ENCODE data around the gene THADA.

The THADA gene

DNA sequence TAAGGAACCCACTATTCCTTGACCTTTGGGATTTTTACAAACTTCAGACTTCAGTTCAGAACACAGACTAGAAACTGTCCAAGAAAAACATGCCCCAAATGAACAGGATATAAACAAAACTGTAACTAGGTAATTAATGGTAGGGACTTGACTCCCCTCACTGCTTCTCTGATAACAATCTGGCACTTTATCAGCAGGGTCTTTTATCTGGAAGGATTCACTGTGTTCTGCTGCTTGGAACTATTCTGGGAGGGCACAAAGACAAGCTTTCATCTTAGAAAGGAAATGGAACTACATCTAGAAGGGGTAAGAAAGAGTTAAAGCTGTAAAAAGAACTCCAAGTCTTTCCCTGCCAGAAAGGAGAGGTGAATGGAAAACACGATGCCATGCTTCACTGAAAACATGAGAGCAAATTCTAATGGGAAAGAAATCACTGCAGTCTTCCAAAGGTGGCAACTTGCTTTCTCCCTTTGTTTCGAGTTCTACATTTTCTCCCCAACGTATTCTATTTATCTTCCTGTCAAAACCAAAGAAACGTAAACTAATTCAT is 181.2 kb downstream of the THADA start:
- H3K9me3 ChIP-seq (ENCODE audit: control insufficient read depth, insufficient read depth, low read length): no peaks in the 10 kb centered on the region
- H4K20me1 ChIP-seq (ENCODE audit: control insufficient read depth, insufficient read depth, low read depth, low read length): no peaks in the 10 kb centered on the region
- H3K4me1 ChIP-seq (ENCODE audit: control insufficient read depth, low read length): no peaks in the 10 kb centered on the region
- H3F3A ChIP-seq (ENCODE audit: control insufficient read depth, insufficient read depth): no peaks in the 10 kb centered on the region
- no peaks in the 10 kb centered on the region for H3K9me2 ChIP-seq (replicated peaks; ENCODE audit: control insufficient read depth, low read length)
- H3K27ac ChIP-seq (ENCODE audit: low read depth, low read length): no peak overlapping the region
- peaks cover 7% of the 10 kb centered on the region for H3K36me3 ChIP-seq (ENCODE audit: control insufficient read depth, low read length)
- H3K79me2 ChIP-seq (ENCODE audit: control insufficient read depth, low read length): no peaks in the 10 kb centered on the region
- TF ChIP-seq EZH2phosphoT487 (IDR thresholded peaks at IDR 0.05; ENCODE audit: borderline replicate concordance, low read length): no peak
- TF ChIP-seq, protein P1, sequence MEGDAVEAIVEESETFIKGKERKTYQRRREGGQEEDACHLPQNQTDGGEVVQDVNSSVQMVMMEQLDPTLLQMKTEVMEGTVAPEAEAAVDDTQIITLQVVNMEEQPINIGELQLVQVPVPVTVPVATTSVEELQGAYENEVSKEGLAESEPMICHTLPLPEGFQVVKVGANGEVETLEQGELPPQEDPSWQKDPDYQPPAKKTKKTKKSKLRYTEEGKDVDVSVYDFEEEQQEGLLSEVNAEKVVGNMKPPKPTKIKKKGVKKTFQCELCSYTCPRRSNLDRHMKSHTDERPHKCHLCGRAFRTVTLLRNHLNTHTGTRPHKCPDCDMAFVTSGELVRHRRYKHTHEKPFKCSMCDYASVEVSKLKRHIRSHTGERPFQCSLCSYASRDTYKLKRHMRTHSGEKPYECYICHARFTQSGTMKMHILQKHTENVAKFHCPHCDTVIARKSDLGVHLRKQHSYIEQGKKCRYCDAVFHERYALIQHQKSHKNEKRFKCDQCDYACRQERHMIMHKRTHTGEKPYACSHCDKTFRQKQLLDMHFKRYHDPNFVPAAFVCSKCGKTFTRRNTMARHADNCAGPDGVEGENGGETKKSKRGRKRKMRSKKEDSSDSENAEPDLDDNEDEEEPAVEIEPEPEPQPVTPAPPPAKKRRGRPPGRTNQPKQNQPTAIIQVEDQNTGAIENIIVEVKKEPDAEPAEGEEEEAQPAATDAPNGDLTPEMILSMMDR (IDR thresholded peaks at IDR 0.05; ENCODE audit: low read depth, low read length, poor library complexity, severe bottlenecking): no peak
- H3K4me2 ChIP-seq (ENCODE audit: low read length): no peak overlapping the region
- H3K27me3 ChIP-seq (ENCODE audit: control insufficient read depth, low read length): no peaks in the 10 kb centered on the region
- no peak overlapping the region for H3K4me3 ChIP-seq (ENCODE audit: low read length)

DNA sequence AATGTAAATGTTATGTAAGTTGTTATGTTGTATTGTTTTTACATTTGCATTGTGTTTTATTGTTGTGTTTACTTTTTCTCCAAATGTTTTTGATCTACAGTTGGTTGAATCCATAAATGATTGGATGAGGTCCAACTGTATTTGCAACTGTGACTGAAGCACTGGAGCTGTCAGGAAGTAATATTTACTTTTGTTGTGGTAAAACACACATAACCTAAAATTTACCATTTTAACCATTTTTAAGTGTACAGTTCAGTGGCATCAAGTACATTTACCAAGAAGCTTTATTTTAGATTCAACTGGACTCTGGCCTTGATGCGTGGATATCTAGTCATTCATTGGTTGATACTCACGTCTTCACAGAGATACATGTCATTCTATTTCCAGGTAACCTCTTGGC is 181.8 kb downstream of the THADA start:
- H3K4me1 ChIP-seq (ENCODE audit: control insufficient read depth, low read length): peaks cover under 1% of the 10 kb centered on the region; the same call in 1 of the 2 replicates
- H3K79me2 ChIP-seq (ENCODE audit: control insufficient read depth, low read length): no peaks in the 10 kb centered on the region
- H3F3A ChIP-seq (ENCODE audit: control insufficient read depth, insufficient read depth): no peaks in the 10 kb centered on the region
- no peak overlapping the region for H3K4me2 ChIP-seq (ENCODE audit: low read length)
- no peak overlapping the region for H3K4me3 ChIP-seq (ENCODE audit: low read length)
- peaks cover 7% of the 10 kb centered on the region for H3K36me3 ChIP-seq (ENCODE audit: control insufficient read depth, low read length)
- H3K9me2 ChIP-seq (replicated peaks; ENCODE audit: control insufficient read depth, low read length): no peaks in the 10 kb centered on the region
- no peak overlapping the region for H3K27ac ChIP-seq (ENCODE audit: low read depth, low read length)
- no peaks in the 10 kb centered on the region for H4K20me1 ChIP-seq (ENCODE audit: control insufficient read depth, insufficient read depth, low read depth, low read length)
- H3K27me3 ChIP-seq (ENCODE audit: control insufficient read depth, low read length): no peaks in the 10 kb centered on the region
- H3K9me3 ChIP-seq (ENCODE audit: control insufficient read depth, insufficient read depth, low read length): no peaks in the 10 kb centered on the region
- no peak for TF ChIP-seq EZH2phosphoT487 (IDR thresholded peaks at IDR 0.05; ENCODE audit: borderline replicate concordance, low read length)
- TF ChIP-seq, protein P1 (IDR thresholded peaks at IDR 0.05; ENCODE audit: low read depth, low read length, poor library complexity, severe bottlenecking): no peak

GRCh38 chr2:43412114-43412753 is 183.6 kb downstream of the THADA start:
- no peaks in the 10 kb centered on the region for H3K27me3 ChIP-seq (ENCODE audit: control insufficient read depth, low read length)
- peaks cover 16% of the 10 kb centered on the region for H3K4me1 ChIP-seq (ENCODE audit: control insufficient read depth, low read length)
- H3K27ac ChIP-seq (ENCODE audit: low read depth, low read length): no peak overlapping the region
- H3F3A ChIP-seq (ENCODE audit: control insufficient read depth, insufficient read depth): no peaks in the 10 kb centered on the region
- no peak for TF ChIP-seq EZH2phosphoT487 (IDR thresholded peaks at IDR 0.05; ENCODE audit: borderline replicate concordance, low read length)
- TF ChIP-seq, protein P1 (IDR thresholded peaks at IDR 0.05; ENCODE audit: low read depth, low read length, poor library complexity, severe bottlenecking): no peak
- no peaks in the 10 kb centered on the region for H3K9me2 ChIP-seq (replicated peaks; ENCODE audit: control insufficient read depth, low read length)
- no peaks in the 10 kb centered on the region for H3K79me2 ChIP-seq (ENCODE audit: control insufficient read depth, low read length)
- H3K36me3 ChIP-seq (ENCODE audit: control insufficient read depth, low read length): peaks cover 7% of the 10 kb centered on the region
- H4K20me1 ChIP-seq (ENCODE audit: control insufficient read depth, insufficient read depth, low read depth, low read length): no peaks in the 10 kb centered on the region
- no peak overlapping the region for H3K4me3 ChIP-seq (ENCODE audit: low read length)
- H3K4me2 ChIP-seq (ENCODE audit: low read length): no peak overlapping the region
- no peaks in the 10 kb centered on the region for H3K9me3 ChIP-seq (ENCODE audit: control insufficient read depth, insufficient read depth, low read length)

Data from DOHH2 (cell line).